SIG-M5 (cell line): ENCODE data around the gene SEC63.
"Not testable (repeated sequence)": the region's sequence is repeated elsewhere in the genome, so short reads cannot be mapped to it uniquely, and the experiment has no call there.

Source experiments
- DNase-seq: peaks from one replicate; lab custom pipeline; 2025; lab: John Stamatoyannopoulos, UW

SEC63 gene

GRCh38 chr6:107931894-107932293 is 26.1 kb downstream of the SEC63 start:
- no peak for DNase-seq

GRCh38 chr6:107928984-107929383 is 29.0 kb downstream of the SEC63 start:
- DNase-seq: no peak

- not testable (repeated sequence) for DNase-seq
Measured at GRCh38 chr6:107926697-107927544, 31.1 kb downstream of the SEC63 start.

GRCh38 chr6:107917451-107918375 is 40.3 kb downstream of the SEC63 start:
- DNase-seq: no peak

- DNase-seq: not testable (repeated sequence)
Measured at GRCh38 chr6:107916961-107917360, 41.0 kb downstream of the SEC63 start.

DNA sequence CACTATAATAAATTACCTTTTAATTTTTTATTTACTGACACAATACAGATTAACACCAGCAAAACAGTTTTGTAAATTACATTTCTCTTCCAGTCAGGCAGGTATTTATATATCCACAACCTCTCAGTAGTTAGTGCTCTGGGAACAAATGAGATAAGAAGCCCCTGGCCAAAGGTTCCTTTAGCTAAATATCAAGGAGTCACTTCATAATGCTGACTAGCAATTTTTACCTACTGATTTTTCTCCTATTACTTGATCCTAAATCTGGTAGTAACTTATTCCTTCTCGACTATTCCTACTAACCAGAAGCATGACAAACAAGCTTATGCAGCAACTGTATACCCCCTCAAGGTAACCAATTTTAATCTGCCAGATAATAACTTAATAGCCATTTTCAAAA is 46.3 kb downstream of the SEC63 start:
- no peak for DNase-seq

- DNase-seq: no peak
Measured at GRCh38 chr6:107894809-107895396, 63.1 kb downstream of the SEC63 start.

GRCh38 chr6:107890431-107890830 is 67.6 kb downstream of the SEC63 start:
- not testable (repeated sequence) for DNase-seq

GRCh38 chr6:107885950-107886349 is 72.1 kb downstream of the SEC63 start:
- not testable (repeated sequence) for DNase-seq

DNA sequence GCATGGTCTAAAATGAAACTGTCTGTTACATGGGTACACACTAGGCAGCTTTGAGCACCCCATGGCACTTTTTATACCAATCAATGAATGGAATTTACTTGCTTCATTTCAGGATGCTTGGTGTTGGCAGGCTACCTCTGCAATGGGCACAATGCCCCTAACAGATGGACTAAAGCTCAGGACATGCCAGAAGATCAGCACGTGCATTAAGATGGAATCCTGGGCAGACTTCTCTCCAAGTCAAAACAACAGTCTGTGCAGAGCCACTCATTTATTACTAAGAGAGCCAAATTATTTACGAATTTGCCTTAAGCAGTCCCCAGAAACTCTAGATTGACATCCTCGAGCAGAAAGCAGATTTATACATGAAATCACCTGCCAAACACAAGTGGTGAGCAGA is 78.1 kb downstream of the SEC63 start:
- DNase-seq: no peak

- peak; percentile 6 for DNase-seq
Measured at GRCh38 chr6:107877968-107878367, 80.0 kb downstream of the SEC63 start.

GRCh38 chr6:107871976-107872375 is 86.0 kb downstream of the SEC63 start:
- DNase-seq: no peak

GRCh38 chr6:107871512-107871911 is 86.5 kb downstream of the SEC63 start:
- DNase-seq: not testable (repeated sequence)

DNA sequence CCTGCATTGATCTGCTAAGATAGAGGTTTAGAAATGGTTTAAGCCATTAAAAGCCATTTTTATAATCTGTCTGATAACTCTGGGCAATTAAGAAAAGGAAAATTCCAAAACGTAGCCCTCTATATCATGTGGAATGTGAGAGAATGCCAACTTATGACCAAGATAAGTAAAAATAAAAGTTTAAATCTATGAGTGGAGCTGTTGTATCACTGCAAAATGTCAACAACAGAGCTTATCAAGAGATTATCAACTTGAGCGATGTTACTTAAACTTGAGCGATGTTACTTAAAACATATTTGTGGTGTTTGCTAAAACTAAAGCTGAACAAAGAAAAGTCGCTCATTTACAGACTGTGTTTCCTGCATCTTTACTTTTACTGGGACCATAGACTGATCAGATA is 87.0 kb downstream of the SEC63 start:
- DNase-seq: no peak

DNA sequence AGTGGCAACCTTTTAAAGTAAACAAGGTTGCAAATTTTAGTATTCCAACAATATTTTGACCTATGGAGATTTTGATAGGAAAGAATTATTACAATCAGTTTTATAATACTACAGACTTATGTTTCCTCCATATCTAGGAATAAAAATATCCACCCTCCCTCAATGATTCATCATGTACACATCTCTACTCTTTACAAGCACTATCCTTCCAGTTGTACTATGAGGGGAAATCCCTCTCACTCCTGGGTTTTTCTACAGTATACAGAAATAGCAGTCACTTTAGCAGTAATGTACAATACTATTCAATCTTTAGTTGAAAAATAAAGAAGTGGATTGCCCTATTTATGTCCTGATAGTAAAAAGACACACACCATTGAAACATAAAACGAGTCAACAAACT is 87.6 kb downstream of the SEC63 start:
- DNase-seq: no peak

DNA sequence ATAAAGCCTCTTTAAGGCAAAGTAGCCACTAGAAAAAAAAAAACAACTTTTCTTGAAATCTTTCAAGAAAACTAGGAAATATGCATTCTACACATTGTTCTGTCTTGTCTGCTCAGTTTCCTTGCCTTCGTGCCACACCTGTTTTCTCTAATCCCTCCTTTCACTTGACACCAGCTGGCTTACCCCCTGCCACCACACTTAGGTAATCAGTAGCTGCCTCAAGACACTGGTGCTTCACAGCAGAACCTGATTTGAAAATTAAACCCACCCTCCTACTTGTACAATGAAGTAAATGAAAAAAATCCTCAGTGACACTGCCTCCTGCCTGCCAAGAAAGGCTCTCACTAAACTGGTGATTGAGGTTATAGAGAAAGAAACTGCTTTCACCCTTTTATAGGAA is 88.1 kb downstream of the SEC63 start:
- DNase-seq: no peak

DNA sequence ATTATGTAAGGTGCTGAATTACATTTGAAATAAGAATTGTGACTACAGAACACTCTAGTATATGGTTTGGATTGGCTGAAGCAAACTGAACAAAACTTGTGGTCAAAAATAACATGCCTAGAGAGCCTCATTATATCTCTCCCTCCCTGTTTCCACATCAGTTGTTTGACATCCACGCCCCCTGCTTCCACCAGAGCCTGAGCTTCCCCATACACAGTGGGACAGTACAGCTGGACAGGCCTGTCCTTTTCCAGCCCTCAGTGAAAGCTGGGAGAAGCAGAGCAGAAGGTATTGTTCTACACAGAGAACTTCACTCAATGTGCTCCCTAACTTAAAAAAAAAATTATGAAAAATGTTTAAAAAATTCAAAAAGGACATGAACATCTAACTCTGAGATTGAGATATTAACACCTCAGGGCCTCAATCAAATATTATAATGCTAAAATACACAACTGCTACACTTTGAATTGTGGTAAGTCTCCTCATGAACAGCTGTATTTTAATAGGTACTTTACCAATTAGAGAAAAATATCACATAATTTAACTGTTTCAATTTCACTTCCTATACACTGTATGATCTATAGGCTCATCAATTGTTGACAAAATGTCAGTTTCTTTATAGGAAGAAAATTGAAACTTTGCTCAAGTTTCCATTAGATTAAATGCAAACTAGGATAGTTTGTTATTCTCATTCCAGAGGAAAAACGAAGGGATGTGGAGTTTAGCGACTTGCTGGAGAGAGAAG is 89.0 kb downstream of the SEC63 start:
- DNase-seq: no peak

- DNase-seq: no peak
Measured at GRCh38 chr6:107867302-107867615, 90.7 kb downstream of the SEC63 start.

DNA sequence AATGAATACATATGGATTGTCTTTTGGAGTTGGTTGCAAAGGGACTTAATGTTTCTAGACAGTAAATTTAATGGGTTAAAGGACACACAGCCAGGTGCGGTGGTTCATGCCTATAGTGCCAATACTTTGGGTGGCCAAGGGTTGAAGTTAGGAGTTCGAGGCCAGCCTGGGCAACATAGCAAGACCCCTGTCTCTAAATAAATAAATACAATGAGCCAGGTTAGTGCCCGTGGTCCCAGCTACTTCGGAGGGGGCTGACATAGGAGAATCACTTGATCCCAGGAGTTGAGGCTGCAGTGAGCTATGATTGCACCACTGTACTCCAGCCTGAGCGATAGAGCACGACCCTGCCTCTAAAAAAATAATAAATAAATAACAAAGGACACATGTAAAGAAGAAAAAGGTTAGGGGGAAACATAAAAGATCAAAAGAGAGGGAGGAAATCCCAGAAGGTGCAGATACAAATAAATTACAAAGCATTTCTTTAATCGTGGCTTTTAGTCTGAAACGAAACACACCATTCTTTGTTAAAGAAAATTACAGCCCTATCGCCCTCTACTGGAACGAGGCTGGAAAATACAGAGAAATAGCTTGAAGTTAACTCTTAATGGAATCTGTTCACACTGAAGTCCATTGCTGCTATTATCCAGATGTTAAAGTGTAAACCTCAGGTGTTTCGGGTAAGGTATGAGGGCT is 91.3 kb downstream of the SEC63 start:
- no peak for DNase-seq

GRCh38 chr6:107864226-107865127 is 93.5 kb downstream of the SEC63 start:
- DNase-seq: no peak
